A549 treated with RU486 at 1 μM for 4 hours (cell line): Measurements from ENCODE around the gene SMIM22. TPM values are rescaled to one million over a fixed set of nuclear protein-coding genes. Genes with fewer than 3 reads are reported as not detected.

Source experiments
- total RNA-seq: library from RNA; stranded (reverse); fragments of 200-300 nt; extraction: Qiagen RNA extraction; gene quantifications from 5 replicates; pipeline ENCODE4 v1.2.3, GENCODE V29; 2022; ENCODE audit warnings: low read depth

The SMIM22 gene, protein sequence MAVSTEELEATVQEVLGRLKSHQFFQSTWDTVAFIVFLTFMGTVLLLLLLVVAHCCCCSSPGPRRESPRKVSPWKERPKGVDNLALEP
- total RNA-seq, result not detected in 5 replicates

DNA sequence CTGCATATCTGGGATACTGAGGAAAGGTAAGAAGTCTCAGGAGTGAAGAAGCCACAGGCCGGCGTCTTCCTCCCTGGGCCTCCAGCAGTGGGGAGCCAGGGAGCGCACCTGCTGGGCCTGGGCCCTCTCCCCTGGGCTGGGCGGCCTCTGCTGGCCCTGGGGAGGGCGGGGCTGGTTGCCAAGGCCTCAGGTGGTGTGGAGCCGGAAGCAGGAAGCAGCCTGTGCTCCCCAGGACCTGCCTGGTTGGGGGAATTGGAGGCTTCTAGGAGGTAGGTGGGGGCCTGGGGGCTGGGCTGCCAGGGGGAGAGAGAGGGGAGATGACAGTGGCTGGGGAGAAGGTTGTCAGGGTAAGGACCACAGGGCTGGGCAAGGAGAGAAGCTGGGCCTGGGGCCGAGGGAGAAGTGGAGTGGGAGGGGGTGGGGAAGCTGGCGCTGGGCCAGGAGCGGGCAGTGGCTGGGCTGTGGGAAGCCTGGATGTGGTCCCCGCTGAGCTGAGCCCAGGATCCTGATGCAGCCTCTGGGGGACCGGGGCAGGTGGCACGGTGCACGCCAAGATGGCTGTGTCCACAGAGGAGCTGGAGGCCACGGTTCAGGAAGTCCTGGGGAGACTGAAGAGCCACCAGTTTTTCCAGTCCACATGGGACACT, at the start of gene SMIM22:
Gene SMIM22, plus strand, starts transcription at position 189 of the 647 bp plus-strand sequence. Its CDS starts 366 bp downstream, at position 555.

DNA sequence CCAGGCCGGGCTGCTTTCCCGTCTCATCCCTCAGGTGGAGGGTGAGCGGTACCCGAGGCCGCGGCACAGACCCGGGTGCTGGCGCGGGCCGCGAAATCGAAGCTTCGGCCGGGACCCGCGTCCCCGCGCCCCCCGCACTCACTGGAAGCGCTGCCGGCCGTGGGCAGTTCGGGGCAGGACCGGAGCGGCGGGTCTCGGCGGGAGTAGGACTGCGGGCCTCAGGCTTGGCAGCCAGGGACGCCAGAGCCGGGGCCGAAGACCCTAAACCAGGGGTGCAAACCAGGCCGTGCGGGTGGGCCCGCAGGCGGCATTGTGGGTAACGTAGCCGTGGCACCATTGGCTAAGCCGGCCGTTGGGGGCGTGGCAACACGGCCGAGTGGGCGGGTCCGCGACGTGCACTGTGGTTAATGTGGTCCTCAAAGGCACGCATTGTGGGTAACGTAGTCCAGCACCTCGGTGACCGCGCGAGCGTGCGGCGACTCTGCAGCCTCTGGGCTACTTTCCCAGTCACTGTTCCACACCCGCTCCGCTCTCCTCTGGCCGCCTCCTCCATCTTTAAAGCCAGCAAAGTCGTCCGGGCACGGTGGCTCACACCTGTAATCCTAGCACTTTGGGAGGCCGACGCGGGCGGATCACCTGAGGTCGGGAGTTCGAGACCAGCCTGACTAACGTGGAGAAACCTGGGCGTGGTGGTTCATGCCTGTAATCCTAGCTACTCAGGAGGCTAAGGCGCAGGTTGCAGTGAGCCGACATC, 28.1 kb upstream of the SMIM22 start, which contains the start of gene ZNF500:
Gene ZNF500, minus strand, starts transcription at position 288 of the 754 bp plus-strand sequence. CDS start 1,184 bp downstream, outside the sequence.

DNA sequence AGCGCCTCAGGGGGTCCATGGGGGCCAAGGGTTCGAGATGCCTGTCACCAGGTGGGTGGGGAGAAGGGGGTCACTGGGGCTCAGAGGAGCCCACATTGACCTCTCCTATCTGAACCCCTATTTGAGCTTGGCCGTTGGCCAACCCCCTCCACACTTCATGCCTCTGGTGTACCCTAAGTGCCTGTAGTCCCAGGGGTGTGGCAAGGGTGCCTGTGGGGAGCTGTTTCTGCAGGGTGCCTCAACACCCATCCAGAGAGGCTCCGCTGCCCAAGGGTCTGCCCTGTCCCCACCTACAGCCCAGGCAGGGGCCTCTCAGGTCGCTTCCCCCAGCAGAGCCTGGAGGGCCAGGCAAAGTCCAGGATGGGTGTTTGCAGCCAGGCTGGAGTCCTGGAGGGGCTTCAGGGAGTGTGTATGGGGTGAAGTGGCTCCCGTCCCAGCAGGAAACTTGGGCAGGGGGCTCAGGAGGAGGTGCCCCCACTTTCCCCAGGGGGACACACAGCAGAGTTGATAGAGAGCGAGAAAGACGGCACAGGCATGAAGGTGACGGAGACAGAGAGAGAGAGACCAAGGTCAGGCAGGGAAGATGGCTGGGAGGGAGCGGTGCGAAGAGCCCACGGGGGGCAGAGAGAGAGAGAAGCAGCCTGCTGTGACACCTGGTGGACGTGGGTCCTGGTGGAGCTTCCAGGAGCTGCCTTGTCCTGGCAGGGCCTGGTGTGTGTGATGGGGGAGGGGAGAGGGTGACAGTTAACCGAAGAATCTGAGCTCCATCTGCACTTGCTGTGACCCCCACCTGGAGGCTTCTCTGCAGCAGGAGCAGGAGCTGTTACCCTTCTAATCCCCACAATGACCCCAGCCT, 7.3 kb upstream of the SMIM22 start, which contains the start of gene SEPTIN12:
Gene SEPTIN12, minus strand, starts transcription at position 719 of the 856 bp plus-strand sequence. Its CDS starts 700 bp downstream, at position 19.

DNA sequence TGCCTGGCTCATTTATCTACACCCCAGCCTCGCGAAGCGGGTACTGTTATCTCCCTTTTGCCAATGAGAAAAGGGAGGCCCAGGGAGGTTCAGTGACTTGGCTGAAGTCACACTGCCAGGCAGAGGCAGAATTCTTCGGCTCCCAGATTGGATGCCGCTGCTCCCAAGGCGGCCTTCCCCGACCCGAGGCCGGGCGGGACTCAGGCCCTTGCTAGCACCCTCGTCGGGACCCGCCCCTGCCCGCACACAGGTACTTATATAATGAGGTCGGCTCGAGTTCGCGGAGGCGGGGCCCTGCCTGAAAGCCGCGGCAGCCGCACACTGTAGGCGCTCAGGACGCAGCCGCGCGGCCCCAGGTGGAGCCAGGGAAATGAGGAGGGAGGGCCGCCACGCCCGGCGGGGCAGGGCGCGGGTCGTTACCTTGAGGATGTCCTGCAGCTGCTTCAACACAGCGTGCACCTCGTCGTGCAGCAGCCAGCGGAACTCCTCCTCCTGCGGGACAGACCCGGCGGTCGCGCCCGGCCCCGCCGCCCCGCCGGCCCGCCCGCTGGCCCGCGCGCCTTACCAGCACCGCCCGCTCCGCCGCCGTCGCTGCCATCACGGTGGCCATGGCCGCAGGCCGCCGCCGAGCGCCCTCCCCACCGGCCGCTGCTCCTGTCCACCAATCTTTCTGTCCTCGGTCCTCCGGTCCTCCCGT, 6.9 kb downstream of the SMIM22 start, which contains the start of gene ROGDI:
Gene ROGDI, minus strand, starts transcription at position 672 of the 697 bp plus-strand sequence. Its CDS starts 62 bp downstream, at position 610.

Other genes with a start within 250 kb of the SMIM22 start
- gene C16orf96, start 239.0 kb upstream of the SMIM22 start, total RNA-seq, result not detected in 5 replicates
- gene UBALD1, start 180.5 kb upstream of the SMIM22 start, total RNA-seq, result 33.7 to 66.3 TPM (median 62.3 TPM) in 5 replicates
- gene MGRN1, start 170.5 kb upstream of the SMIM22 start, total RNA-seq, result 33.0 to 44.1 TPM (median 38.6 TPM) in 5 replicates
- 16.1 to 25.8 TPM (median 23.2 TPM) in 5 replicates for gene NUDT16L1, start 101.8 kb upstream of the SMIM22 start, total RNA-seq
- gene ANKS3, start 61.1 kb upstream of the SMIM22 start, total RNA-seq, result 22.1 to 26.7 TPM (median 25.3 TPM) in 5 replicates
- 0.91 to 2.0 TPM (median 1.6 TPM) in 5 replicates for gene DNAAF8, start 60.8 kb upstream of the SMIM22 start, total RNA-seq
- gene ZNF500, start 28.2 kb upstream of the SMIM22 start, total RNA-seq, result 6.6 to 10.1 TPM (median 7.9 TPM) in 5 replicates
- gene SEPTIN12, start 7.0 kb upstream of the SMIM22 start, total RNA-seq, result not detected in 5 replicates
- 10.1 to 16.3 TPM (median 14.8 TPM) in 5 replicates for gene ROGDI, start 7.3 kb downstream of the SMIM22 start, total RNA-seq
- gene GLYR1, start 51.9 kb downstream of the SMIM22 start, total RNA-seq, result 37.5 to 43.5 TPM (median 41.5 TPM) in 5 replicates
- 23.8 to 29.8 TPM (median 27.4 TPM) in 5 replicates for gene UBN1, start 52.1 kb downstream of the SMIM22 start, total RNA-seq
- 1.9 to 2.7 TPM (median 2.4 TPM) in 5 replicates for gene PPL, start 141.8 kb downstream of the SMIM22 start, total RNA-seq
- 0.05 to 0.09 TPM (median 0.06 TPM) in 4 of 5 replicates, not detected in the other for gene SEC14L5, start 163.0 kb downstream of the SMIM22 start, total RNA-seq
- 13.1 to 20.2 TPM (median 17.0 TPM) in 5 replicates for gene NAGPA, start 238.6 kb downstream of the SMIM22 start, total RNA-seq